ENCODE measurements around the gene RPUSD1. TPM values are rescaled to one million over a fixed set of nuclear protein-coding genes. Genes with fewer than 3 reads are reported as not detected.
"Not testable (repeated sequence)": the region's sequence is repeated elsewhere in the genome, so short reads cannot be mapped to it uniquely, and the experiment has no call there.

Gene RPUSD1
- total and polyA plus RNA-seq, 3 donors from 2014 or later: 11.4 to 24.0 (median 18.6) TPM

DNA sequence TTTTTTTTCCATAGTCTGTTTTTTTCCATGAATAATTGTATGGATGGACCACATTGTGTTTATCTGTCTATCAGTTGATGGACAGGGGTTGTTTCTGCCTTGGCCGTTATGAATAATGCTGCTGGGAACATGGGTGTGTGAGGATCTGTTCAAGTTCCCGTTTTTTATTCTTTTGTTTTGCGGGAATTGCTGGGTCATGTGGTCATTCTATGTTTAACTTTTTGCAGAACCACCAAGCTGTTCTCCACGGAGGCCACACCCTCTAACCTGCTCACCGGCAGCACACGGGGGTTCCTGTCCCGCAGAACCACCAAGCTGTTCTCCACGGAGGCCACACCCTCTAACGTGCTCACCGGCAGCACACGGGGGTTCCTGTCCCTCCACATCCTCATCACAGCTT, 33.5 kb downstream of the RPUSD1 start:
- Histone ChIP-seq H3K27ac (no peak overlapping the region), H3K27me3 (no peaks in the 10 kb centered on the region), H3K9me3 (no peaks in the 10 kb centered on the region), H3K4me1 (no peaks in the 10 kb centered on the region), H3K36me3 (ENCODE audit: low read depth, missing control alignments) (no peaks in the 10 kb centered on the region), H3K4me3 (no peak overlapping the region)
- intact Hi-C loops (cut with DNase I; ENCODE audit: low total_unique reads): no loop called here
- 66 to 71% methylated on average over 11 of the region's 11 CpGs for WGBS, 2 donors
- TF ChIP-seq, protein P1, sequence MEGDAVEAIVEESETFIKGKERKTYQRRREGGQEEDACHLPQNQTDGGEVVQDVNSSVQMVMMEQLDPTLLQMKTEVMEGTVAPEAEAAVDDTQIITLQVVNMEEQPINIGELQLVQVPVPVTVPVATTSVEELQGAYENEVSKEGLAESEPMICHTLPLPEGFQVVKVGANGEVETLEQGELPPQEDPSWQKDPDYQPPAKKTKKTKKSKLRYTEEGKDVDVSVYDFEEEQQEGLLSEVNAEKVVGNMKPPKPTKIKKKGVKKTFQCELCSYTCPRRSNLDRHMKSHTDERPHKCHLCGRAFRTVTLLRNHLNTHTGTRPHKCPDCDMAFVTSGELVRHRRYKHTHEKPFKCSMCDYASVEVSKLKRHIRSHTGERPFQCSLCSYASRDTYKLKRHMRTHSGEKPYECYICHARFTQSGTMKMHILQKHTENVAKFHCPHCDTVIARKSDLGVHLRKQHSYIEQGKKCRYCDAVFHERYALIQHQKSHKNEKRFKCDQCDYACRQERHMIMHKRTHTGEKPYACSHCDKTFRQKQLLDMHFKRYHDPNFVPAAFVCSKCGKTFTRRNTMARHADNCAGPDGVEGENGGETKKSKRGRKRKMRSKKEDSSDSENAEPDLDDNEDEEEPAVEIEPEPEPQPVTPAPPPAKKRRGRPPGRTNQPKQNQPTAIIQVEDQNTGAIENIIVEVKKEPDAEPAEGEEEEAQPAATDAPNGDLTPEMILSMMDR (IDR thresholded peaks at IDR 0.05): no peak
- TF ChIP-seq POLR2A (IDR thresholded peaks at IDR 0.05): no peak
- DNase-seq: no peak

DNA sequence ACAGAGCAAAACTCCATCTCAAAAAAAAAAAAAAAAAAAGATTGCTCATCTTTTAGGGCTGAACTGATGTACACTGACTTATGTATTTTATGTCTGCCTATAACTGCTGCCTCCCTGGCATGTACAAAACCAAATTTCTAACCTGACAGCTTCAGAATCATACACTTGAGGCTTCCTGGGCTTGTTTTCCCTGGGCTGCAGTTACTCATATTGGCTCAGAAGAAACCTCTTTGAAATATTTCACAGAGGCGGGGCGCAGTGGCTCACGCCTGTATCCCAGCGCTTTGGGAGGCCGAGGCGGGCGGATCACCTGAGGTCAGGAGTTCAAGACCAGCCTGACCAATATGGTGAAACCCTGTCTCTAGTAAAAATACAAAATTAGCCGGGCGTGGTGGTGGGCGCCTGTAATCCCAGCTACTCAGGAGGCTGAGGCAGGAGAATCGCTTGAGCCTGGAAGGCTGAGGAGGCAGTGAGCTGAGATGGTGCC, 34.0 kb downstream of the RPUSD1 start:
- H3K36me3 ChIP-seq (ENCODE audit: low read depth, missing control alignments); H3K27ac ChIP-seq; H3K27me3 ChIP-seq; H3K4me1 ChIP-seq; H3K9me3 ChIP-seq; DNase-seq; H3K4me3 ChIP-seq; intact Hi-C loops (cut with DNase I; ENCODE audit: low total_unique reads): not testable (repeated sequence)
- 90 to 91% methylated on average over 11 of the region's 11 CpGs for WGBS, 2 donors

DNA sequence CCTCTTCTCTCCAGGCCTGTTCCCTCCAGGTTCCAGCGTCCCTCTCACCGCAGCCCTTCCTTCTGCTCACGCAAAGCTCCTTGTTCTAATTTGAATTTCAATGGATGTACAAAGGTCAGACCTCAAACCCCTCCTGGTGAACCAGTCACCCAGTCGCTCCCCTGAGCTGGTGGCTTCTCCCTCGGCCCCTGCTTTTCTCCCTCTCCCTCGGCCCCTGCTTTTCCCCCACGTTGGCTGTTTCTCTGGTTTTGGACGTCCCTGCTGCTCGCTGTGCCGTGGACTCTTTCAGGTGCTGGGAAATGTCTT, 36.2 kb downstream of the RPUSD1 start:
- no peaks in the 10 kb centered on the region for H3K4me1 ChIP-seq
- no peak overlapping the region for H3K27ac ChIP-seq
- TF ChIP-seq POLR2A (IDR thresholded peaks at IDR 0.05): no peak
- TF ChIP-seq, protein P1 (IDR thresholded peaks at IDR 0.05): no peak
- DNase-seq: no peak
- no peaks in the 10 kb centered on the region for H3K27me3 ChIP-seq
- 50% methylated on average over 10 of the region's 10 CpGs for WGBS, 2 donors
- H3K36me3 ChIP-seq (ENCODE audit: low read depth, missing control alignments): no peaks in the 10 kb centered on the region
- no peak overlapping the region for H3K4me3 ChIP-seq
- H3K9me3 ChIP-seq: no peaks in the 10 kb centered on the region
- intact Hi-C loops (cut with DNase I; ENCODE audit: low total_unique reads): no loop called here

DNA sequence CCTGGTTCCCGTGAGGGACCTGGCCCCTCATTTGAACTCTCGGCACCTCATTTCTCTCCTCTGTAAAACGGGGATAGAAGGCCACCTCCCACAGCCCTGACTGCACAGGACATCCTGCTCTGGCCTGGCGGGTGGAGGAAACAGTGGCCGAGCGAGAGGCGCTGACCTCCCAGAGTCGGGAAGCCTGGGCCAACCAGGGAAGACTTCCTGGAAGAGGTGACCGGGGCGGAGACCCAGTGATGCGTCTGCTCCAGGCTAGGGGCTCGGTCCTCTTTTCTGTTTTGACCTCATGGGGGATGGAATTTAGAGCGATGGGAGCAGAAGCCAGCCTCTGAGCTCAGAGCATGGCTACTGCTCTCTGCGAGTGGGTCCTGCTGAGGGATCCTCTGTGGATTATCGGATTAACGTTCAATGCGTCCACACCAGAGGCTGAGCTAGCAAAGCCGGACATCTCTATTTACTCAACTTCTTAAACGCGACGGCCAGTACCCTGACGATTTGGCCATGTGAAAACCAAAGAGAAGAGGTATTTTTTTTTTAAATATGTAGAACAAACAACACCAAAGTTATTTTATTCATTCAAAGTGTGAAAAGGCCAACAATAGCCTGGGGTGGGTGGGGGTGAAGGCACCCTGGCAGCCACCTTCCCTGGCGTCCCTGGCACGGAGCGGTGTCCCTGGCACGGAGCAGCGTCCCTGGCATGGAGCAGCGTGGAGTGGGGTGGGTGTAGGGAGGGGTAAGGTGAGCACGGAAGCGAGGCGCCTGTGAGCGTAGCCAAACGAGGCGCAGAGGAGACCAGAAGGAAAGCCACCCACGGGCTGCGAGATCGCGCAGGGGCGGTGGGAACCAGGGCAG, 36.8 kb downstream of the RPUSD1 start:
- no peak overlapping the region for H3K4me3 ChIP-seq
- H3K9me3 ChIP-seq: no peaks in the 10 kb centered on the region
- TF ChIP-seq, protein P1 (IDR thresholded peaks at IDR 0.05): no peak
- no peak for TF ChIP-seq POLR2A (IDR thresholded peaks at IDR 0.05)
- DNase-seq: no peak
- 78 to 80% methylated on average over 32 to 39 of the region's 39 CpGs for WGBS, 2 donors
- intact Hi-C loops (cut with DNase I; ENCODE audit: low total_unique reads): no loop called here
- no peaks in the 10 kb centered on the region for H3K36me3 ChIP-seq (ENCODE audit: low read depth, missing control alignments)
- H3K27ac ChIP-seq: no peak overlapping the region
- H3K4me1 ChIP-seq: no peaks in the 10 kb centered on the region
- no peaks in the 10 kb centered on the region for H3K27me3 ChIP-seq

DNA sequence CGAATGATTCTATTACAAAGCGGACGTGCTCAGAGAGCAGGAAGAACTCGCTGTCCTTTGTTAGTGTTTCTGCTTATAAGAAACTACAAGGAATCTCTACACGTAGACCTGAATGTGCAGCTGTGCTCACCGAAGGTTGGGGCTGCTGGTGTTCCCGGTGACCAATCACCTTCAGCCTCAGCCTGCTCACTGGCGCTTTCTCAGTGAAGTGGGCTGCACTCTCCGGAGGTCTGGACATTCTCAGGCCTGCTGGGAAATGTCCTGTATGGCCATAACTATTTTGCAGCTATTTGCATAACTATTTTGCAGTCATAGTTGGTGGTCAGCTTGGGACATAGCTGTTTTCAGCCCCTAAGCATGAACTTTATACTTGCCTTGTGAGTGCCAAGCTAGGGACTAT, 37.7 kb downstream of the RPUSD1 start:
- H3K36me3 ChIP-seq (ENCODE audit: low read depth, missing control alignments): no peaks in the 10 kb centered on the region
- intact Hi-C loops (cut with DNase I; ENCODE audit: low total_unique reads): no loop called here
- no peak overlapping the region for H3K27ac ChIP-seq
- WGBS, 2 donors: 59 to 72% methylated on average over 9 of the region's 9 CpGs
- H3K27me3 ChIP-seq: no peaks in the 10 kb centered on the region
- no peak overlapping the region for H3K4me3 ChIP-seq
- TF ChIP-seq, protein P1 (IDR thresholded peaks at IDR 0.05): no peak
- TF ChIP-seq POLR2A (IDR thresholded peaks at IDR 0.05): no peak
- H3K9me3 ChIP-seq: no peaks in the 10 kb centered on the region
- DNase-seq: no peak
- H3K4me1 ChIP-seq: no peaks in the 10 kb centered on the region
